ENCODE data around the gene ATP8A2. TPM values are rescaled to one million over a fixed set of nuclear protein-coding genes. Genes with fewer than 3 reads are reported as not detected.

ATP8A2 gene
- total and polyA plus RNA-seq, 2 of the 8 experiments (the other 6 are each of a cell fraction or from before 2014, with no cell fraction given) = 2.4 to 8.3 TPM

- Histone ChIP-seq H3K79me1 (ENCODE audit: low read depth, low read length) (no peaks in the 10 kb centered on the region), H3K27ac (ENCODE audit: low read depth, low read length) (no peak overlapping the region), H3K23ac (ENCODE audit: insufficient read length) (no peak overlapping the region), H2BK20ac (ENCODE audit: low read length) (no peak overlapping the region), H3K14ac (ENCODE audit: insufficient read length) (no peak overlapping the region), H3K23me2 (ENCODE audit: low read depth, low read length) (no peaks in the 10 kb centered on the region), H2BK5ac (ENCODE audit: low read depth, low read length) (no peak overlapping the region), H4K5ac (ENCODE audit: insufficient read length, low read depth, low read length) (no peak overlapping the region), H4K20me1 (replicated peaks in 1 of 2; ENCODE audit: control insufficient read depth in 1 of 2, insufficient read depth in 2 of 2, low read length in 2 of 2) (no peaks in the 10 kb centered on the region), H3K36me3 (ENCODE audit: control insufficient read depth in 2 of 4, insufficient read depth in 4 of 4, low read length in 3 of 4) (no peaks in the 10 kb centered on the region), H3K79me2 (ENCODE audit: control insufficient read depth in 1 of 2, insufficient read depth in 2 of 2, low read length in 2 of 2) (no peaks in the 10 kb centered on the region), H3K4me1 (replicated peaks in 1 of 4; ENCODE audit: control insufficient read depth in 3 of 4, insufficient read depth in 4 of 4, low read length in 3 of 4) (no peaks in the 10 kb centered on the region), H2BK12ac (ENCODE audit: low read depth, low read length) (0 out of 2 replicates have a peak overlapping the region, but pooled peaks have one; percentile 54), H3K4me3 (ENCODE audit: extremely low read depth in 1 of 4, insufficient read depth in 2 of 4, low read depth in 3 of 4, low read length in 4 of 4) (no peak overlapping the region), H3K18ac (ENCODE audit: extremely low read depth, low read length) (no peak overlapping the region), H2AFZ (ENCODE audit: low read length) (no peak overlapping the region), H3K4ac (replicated peaks; ENCODE audit: insufficient read length, low read depth, low read length) (no peak overlapping the region), H3K9me3 (ENCODE audit: insufficient read depth in 2 of 2, low read depth in 1 of 2, low read length in 1 of 2) (no peaks in the 10 kb centered on the region), H4K91ac (replicated peaks; ENCODE audit: insufficient read length, low read length) (no peak overlapping the region), H4K8ac (ENCODE audit: extremely low read depth, insufficient read depth, low read length) (no peak overlapping the region; the same call in 1 of the 2 replicates), H3K56ac (replicated peaks; ENCODE audit: insufficient read length, low read depth, low read length) (no peak overlapping the region), H3K4me2 (ENCODE audit: insufficient read depth in 1 of 2, low read depth in 2 of 2, low read length in 2 of 2) (no peak overlapping the region), H3K27me3 (replicated peaks in 1 of 4; ENCODE audit: control insufficient read depth in 3 of 4, extremely low read depth in 1 of 4, insufficient read depth in 3 of 4, low read length in 3 of 4) (no peaks in the 10 kb centered on the region), H3K9ac (replicated peaks in 1 of 4; ENCODE audit: extremely low read depth in 1 of 4, low read depth in 3 of 4, low read length in 3 of 4) (no peak overlapping the region), H2BK15ac (ENCODE audit: low read length) (0 out of 2 replicates have a peak overlapping the region, but pooled peaks have one; percentile 12), H2BK120ac (replicated peaks; ENCODE audit: low read depth, low read length) (no peak overlapping the region), H2AK5ac (ENCODE audit: low read depth, low read length) (no peak overlapping the region)
- TF ChIP-seq BCL11A (IDR thresholded peaks at IDR 0.05; ENCODE audit: low read depth in 2 of 2, low read length in 2 of 2) = no peak
- TF ChIP-seq USF2 (IDR thresholded peaks at IDR 0.05; ENCODE audit: low read length) = no peak
- no peak for TF ChIP-seq MAX (IDR thresholded peaks at IDR 0.05)
- no peak for TF ChIP-seq SUZ12 (IDR thresholded peaks at IDR 0.05; ENCODE audit: low read length)
- no peak for TF ChIP-seq CBX5 (IDR thresholded peaks at IDR 0.05; ENCODE audit: low read depth, low read length)
- no peak for TF ChIP-seq TEAD4 (IDR thresholded peaks at IDR 0.05; ENCODE audit: low read depth, low read length)
- TF ChIP-seq SIN3A (conservative IDR thresholded peaks at IDR 0.05 in 1 of 2, IDR thresholded peaks at IDR 0.05 in 1 of 2; ENCODE audit: low read depth in 1 of 2, low read length in 2 of 2) = no peak
- TF ChIP-seq RBBP5 (IDR thresholded peaks at IDR 0.05; ENCODE audit: borderline replicate concordance, low read depth, low read length) = no peak
- TF ChIP-seq SIX5 (IDR thresholded peaks at IDR 0.05; ENCODE audit: low read depth, low read length) = no peak
- no peak for TF ChIP-seq NANOG (IDR thresholded peaks at IDR 0.05; ENCODE audit: insufficient read depth, low read depth, low read length, poor library complexity, severe bottlenecking)
- TF ChIP-seq SP4 (IDR thresholded peaks at IDR 0.05; ENCODE audit: low read length) = no peak
- 94% methylated on average over 7 of the region's 7 CpGs; no CpG with 5 or more reads in 1 of the 2 experiments for WGBS, 2 experiments (ENCODE audit: extremely low coverage in 1 of 2, insufficient coverage in 1 of 2, insufficient read length in 1 of 2, insufficient replicate concordance in 2 of 2, low coverage in 1 of 2, low lambda C conversion rate in 2 of 2, missing lambda C conversion rate in 1 of 2)
- ChIA-PET POLR2A (ENCODE audit: partially characterized antibody) (no interaction called here), CTCF (ENCODE audit: partially characterized antibody) (interaction anchor here (1.0 kb wide), 1 partner anchor 14 kb away, joined by 3 read pairs; no protein-coding TSS in a partner anchor)
- DNase-seq (ENCODE audit: low read depth in 1 of 2, low spot score in 2 of 2) (no peak), FAIRE-seq (peak; percentile 24)
Observed at GRCh38 chr13:25778365-25778764, 406.6 kb downstream of the ATP8A2 start.

Data from H1 (cell line).